Esophagus squamous epithelium (tissue), 5 donors: ENCODE results near the gene WDR48. TPM values are rescaled to one million over a fixed set of nuclear protein-coding genes. Genes with fewer than 3 reads are reported as not detected.

Experiments used
- DNase-seq: peaks from one replicate; lab custom pipeline; 2025; lab: John Stamatoyannopoulos, UW
- H3K27ac ChIP-seq, 4 donors: fragments of 200-600 bp; sonication (generic); one replicate each; pipeline ENCODE4 v1.5.1; 2016 to 2019; ENCODE audit warnings: mild to moderate bottlenecking in 1 of 4
- H3K27me3 ChIP-seq, 4 donors: fragments of 200-600 bp; sonication (generic); 1 replicate in 3 of 4; 2 replicates in 1 of 4; pipeline versions ENCODE4 v1.5.1 to v1.6.0; 2017 to 2021; ENCODE audit warnings: antibody characterized with exemption in 1 of 4
- H3K36me3 ChIP-seq, 3 donors: fragments of 200-600 bp; sonication (generic); one replicate each; pipeline ENCODE4 v1.5.1; 2016 to 2019
- H3K4me1 ChIP-seq, 3 donors: fragments of 200-600 bp; sonication (generic); one replicate each; pipeline ENCODE4 v1.5.1; 2017 to 2019
- H3K4me3 ChIP-seq, 4 donors: fragments of 200-600 bp; sonication (generic); 1 replicate in 3 of 4; 2 replicates in 1 of 4; pipeline ENCODE4 v1.5.1; 2016 to 2019; ENCODE audit warnings: mild to moderate bottlenecking in 2 of 4, moderate library complexity in 1 of 4
- H3K9me3 ChIP-seq, 3 donors: fragments of 200-600 bp; sonication (generic); one replicate each; pipeline ENCODE4 v1.5.1; 2016 to 2019
- CTCF ChIP-seq, 6 experiments: fragments of 450-650 bp in 4 of 6; fragments of 200-600 bp in 2 of 6; sonication (generic) in 2 of 6; IDR thresholded peaks; one replicate each; pipeline ENCODE4 v1.5.1; 2016 to 2019; ENCODE audit warnings: antibody characterized with exemption in 6 of 6, mild to moderate bottlenecking in 4 of 6, moderate library complexity in 4 of 6
- POLR2A ChIP-seq, 4 donors: fragments of 450-650 bp; IDR thresholded peaks; one replicate each; pipeline ENCODE4 v1.6.1; 2017; ENCODE audit warnings: antibody characterized with exemption in 4 of 4, mild to moderate bottlenecking in 4 of 4, moderate library complexity in 3 of 4
- WGBS, 2 donors: methylation state at CpG; one replicate each; pipeline ENCODE4 v1.1.5; 2018; 5-methylcytosine and 5-hydroxymethylcytosine counted together
- intact Hi-C: fragments of 100-400 bp; cut with DNase I; formaldehyde crosslinking; loops from one replicate; pipeline ENCODE4 v1.15.0; 2022
- total RNA-seq, 4 donors: library from RNA; depleted of rRNA; stranded (reverse); fragments of >200 nt; gene quantifications; one replicate each; pipeline ENCODE4 v1.1.0, GENCODE V29; 2016
- donor health status: DM: yes; HTN: yes; CAD: no.

Gene WDR48
- total RNA-seq, 4 donors from 2014 or later, result 9.7 to 25.9 (median 19.4) TPM

GRCh38 chr3:39132096-39133092 lies 80.6 kb downstream of the WDR48 start:
- Histone ChIP-seq H3K36me3 (peaks cover 0 to 15% (median 0%) of the 10 kb centered on the region in 3 donors), H3K4me3 (no peak overlapping the region), H3K4me1 (peaks cover 0 to 65% (median 0%) of the 10 kb centered on the region in 3 donors), H3K27ac (peak overlapping the region in 3 of 4 donors; percentile 7 to 79 (median 32)), H3K27me3 (no peaks in the 10 kb centered on the region), H3K9me3 (no peaks in the 10 kb centered on the region)
- TF ChIP-seq POLR2A (IDR thresholded peaks at IDR 0.05) (no peak), CTCF (IDR thresholded peaks at IDR 0.05) (no peak)
- no peak for DNase-seq
- intact Hi-C loops, result no loop called here
- WGBS, 2 donors, result 53 to 77% methylated on average over 9 to 10 of the region's 11 CpGs

- Histone ChIP-seq H3K27me3 (no peaks in the 10 kb centered on the region), H3K9me3 (no peaks in the 10 kb centered on the region), H3K36me3 (peaks cover 0 to 20% (median 0%) of the 10 kb centered on the region in 3 donors), H3K27ac (peak overlapping the region in 3 of 4 donors; percentile 7 to 79 (median 32)), H3K4me3 (no peak overlapping the region), H3K4me1 (peaks cover 0 to 65% (median 0%) of the 10 kb centered on the region in 3 donors)
- 80 to 100% methylated on average over 1 of the region's 1 CpG for WGBS, 2 donors
- DNase-seq, result no peak
- TF ChIP-seq CTCF (IDR thresholded peaks at IDR 0.05) (no peak), POLR2A (IDR thresholded peaks at IDR 0.05) (no peak)
- intact Hi-C loops, result no loop called here
Observed at GRCh38 chr3:39133093-39133490, 81.3 kb downstream of the WDR48 start.

DNA sequence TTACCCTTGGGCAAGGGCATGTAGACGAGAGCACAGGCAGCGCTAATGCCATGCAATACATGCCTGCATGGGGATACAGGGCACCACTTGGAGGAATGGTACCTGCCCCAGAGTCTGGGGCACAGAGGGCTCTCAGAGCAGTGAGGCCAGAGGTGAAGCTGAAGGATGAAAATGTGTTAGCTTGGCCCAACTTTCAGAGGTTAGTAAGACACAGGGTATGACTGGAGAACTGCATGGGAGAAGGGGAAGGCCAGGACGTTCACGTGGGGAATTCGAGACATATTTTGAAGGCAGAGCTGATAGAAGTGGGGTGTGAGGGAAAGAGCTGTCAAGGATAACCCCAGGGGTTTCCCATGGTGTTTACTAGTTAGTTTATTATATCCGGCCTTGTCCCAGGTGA lies 82.0 kb downstream of the WDR48 start:
- Histone ChIP-seq H3K4me3 (no peak overlapping the region), H3K36me3 (peaks cover 0 to 20% (median 0%) of the 10 kb centered on the region in 3 donors), H3K27ac (peak overlapping the region in 2 of 4 donors; percentile 32 to 79), H3K27me3 (no peaks in the 10 kb centered on the region), H3K4me1 (peaks cover 0 to 68% (median 0%) of the 10 kb centered on the region in 3 donors), H3K9me3 (no peaks in the 10 kb centered on the region)
- intact Hi-C loops, result no loop called here
- WGBS, 2 donors, result 71 to 73% methylated on average over 4 to 5 of the region's 6 CpGs
- TF ChIP-seq POLR2A (IDR thresholded peaks at IDR 0.05), result no peak
- no peak for TF ChIP-seq CTCF (IDR thresholded peaks at IDR 0.05)
- no peak for DNase-seq

- Histone ChIP-seq H3K27ac (no peak overlapping the region), H3K36me3 (peaks cover 0 to 20% (median 0%) of the 10 kb centered on the region in 3 donors)
- intact Hi-C loops, result no loop called here
Observed at GRCh38 chr3:39134305-39134704, 82.5 kb downstream of the WDR48 start.

More at GRCh38 chr3:39134305-39134704, 82.5 kb downstream of the WDR48 start:
- TF ChIP-seq CTCF (IDR thresholded peaks at IDR 0.05) (no peak), POLR2A (IDR thresholded peaks at IDR 0.05) (no peak)
- Histone ChIP-seq H3K4me3 (no peak overlapping the region), H3K4me1 (peaks cover 0 to 72% (median 0%) of the 10 kb centered on the region in 3 donors), H3K27me3 (no peaks in the 10 kb centered on the region), H3K9me3 (no peaks in the 10 kb centered on the region)
- WGBS, 2 donors, result 68 to 96% methylated on average over 5 to 7 of the region's 7 CpGs
- DNase-seq, result no peak
